Astrocyte (in vitro differentiated cells and primary cell): Measurements from ENCODE around the gene PMS1. TPM values are rescaled to one million over a fixed set of nuclear protein-coding genes. Genes with fewer than 3 reads are reported as not detected.
"Not testable (repeated sequence)": the region's sequence is repeated elsewhere in the genome, so short reads cannot be mapped to it uniquely, and the experiment has no call there.

Experiments
- DNase-seq: peaks from one replicate; pipeline ENCODE4 v3.0.0-alpha.2; 2010; ENCODE audit warnings: low read depth
- FAIRE-seq: peaks from 2 replicates; lab custom pipeline; 2011; peaks lifted over from hg19 to GRCh38; lab: Jason Lieb, UNC
- H2AFZ ChIP-seq: 2 replicates; pipeline ENCODE4 v1.6.0; 2012; ENCODE audit warnings: low read depth, low read length, inconsistent platforms
- H3K27ac ChIP-seq: 2 replicates; pipeline ENCODE4 v1.5.1; 2011; ENCODE audit warnings: low read depth, low read length, inconsistent platforms
- H3K27me3 ChIP-seq: 2 replicates; pipeline ENCODE4 v1.6.0; 2011; ENCODE audit warnings: low read length, inconsistent platforms; ENCODE audit not compliant: insufficient read depth
- H3K36me3 ChIP-seq: 2 replicates; pipeline ENCODE4 v1.5.1; 2011; ENCODE audit warnings: low read length, inconsistent platforms; ENCODE audit not compliant: insufficient read depth
- H3K4me1 ChIP-seq: 2 replicates; pipeline ENCODE4 v1.5.1; 2011; ENCODE audit warnings: low read length, inconsistent platforms; ENCODE audit not compliant: insufficient read depth
- H3K4me2 ChIP-seq: 2 replicates; pipeline ENCODE4 v1.6.0; 2012; ENCODE audit warnings: low read length, inconsistent platforms
- H3K4me3 ChIP-seq: 2 replicates; pipeline ENCODE4 v1.5.1; 2011; ENCODE audit warnings: low read depth, mild to moderate bottlenecking, low read length, inconsistent platforms; ENCODE audit not compliant: insufficient read depth
- H3K79me2 ChIP-seq: 2 replicates; pipeline ENCODE4 v1.6.0; 2012; ENCODE audit warnings: mild to moderate bottlenecking, low read length, inconsistent platforms; ENCODE audit not compliant: insufficient read depth
- H3K9ac ChIP-seq: 2 replicates; pipeline ENCODE4 v1.6.0; 2012; ENCODE audit warnings: mild to moderate bottlenecking, low read length, inconsistent platforms
- H3K9me3 ChIP-seq: 2 replicates; pipeline ENCODE4 v1.5.1; 2012; ENCODE audit warnings: low read depth, mild to moderate bottlenecking, low read length, inconsistent platforms; ENCODE audit not compliant: insufficient read depth
- H4K20me1 ChIP-seq: 2 replicates; pipeline ENCODE4 v1.6.0; 2012; ENCODE audit warnings: low read length, inconsistent platforms; ENCODE audit not compliant: insufficient read depth
- H3K27ac Mint-ChIP-seq: one replicate; pipeline ENCODE4 v1.8.0; 2021; ENCODE audit warnings: mild to moderate bottlenecking, mixed read lengths; ENCODE audit not compliant: unreplicated experiment
- H3K27me3 Mint-ChIP-seq: one replicate; pipeline ENCODE4 v1.8.0; 2021; ENCODE audit warnings: low read depth, mixed read lengths; ENCODE audit not compliant: unreplicated experiment
- H3K36me3 Mint-ChIP-seq: one replicate; pipeline ENCODE4 v1.8.0; 2021; ENCODE audit warnings: low read depth, mixed read lengths; ENCODE audit not compliant: unreplicated experiment
- H3K4me1 Mint-ChIP-seq: one replicate; pipeline ENCODE4 v1.8.0; 2021; ENCODE audit warnings: low read depth, mixed read lengths; ENCODE audit not compliant: unreplicated experiment
- H3K4me3 Mint-ChIP-seq: one replicate; pipeline ENCODE4 v1.8.0; 2021; ENCODE audit warnings: mild to moderate bottlenecking, moderate library complexity, mixed read lengths; ENCODE audit not compliant: unreplicated experiment
- H3K9me3 Mint-ChIP-seq: one replicate; pipeline ENCODE4 v1.8.0; 2021; ENCODE audit warnings: mild to moderate bottlenecking, mixed read lengths; ENCODE audit not compliant: unreplicated experiment
- CTCF ChIP-seq: IDR thresholded peaks from 2 replicates; pipeline ENCODE4 v1.5.1; 2011; ENCODE audit warnings: low read depth, mild to moderate bottlenecking, inconsistent platforms, low read length, moderate library complexity; ENCODE audit not compliant: insufficient read depth
- EZH2 ChIP-seq: IDR thresholded peaks from 2 replicates; pipeline ENCODE4 v1.6.1; 2012; ENCODE audit warnings: mild to moderate bottlenecking, low read length, inconsistent platforms; ENCODE audit not compliant: insufficient read depth
- total RNA-seq: library from RNA; stranded (reverse); gene quantifications from 2 replicates; pipeline ENCODE4 v1.2.1, GENCODE V29; 2021

The PMS1 gene
- total RNA-seq, 1 donor from 2014 or later: 27.5 TPM

DNA sequence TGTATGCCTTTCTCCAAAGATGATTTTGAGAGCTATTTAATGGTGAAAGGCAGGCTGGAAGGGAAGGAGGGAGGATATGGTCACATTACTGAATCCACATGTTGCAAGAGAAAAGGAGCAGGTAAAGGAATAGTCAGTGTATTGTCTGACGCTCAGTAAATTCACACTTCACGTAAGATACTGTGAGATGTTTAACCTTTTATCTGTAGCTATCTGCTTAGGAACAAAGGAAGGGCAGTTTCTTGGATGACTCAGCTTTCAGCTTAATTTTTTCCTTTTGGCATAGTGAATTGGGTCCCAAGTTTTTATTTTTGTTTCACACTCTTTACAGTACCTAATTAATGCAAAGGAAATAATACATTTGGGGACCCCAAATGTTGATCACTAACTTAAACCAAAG lies 96.2 kb downstream of the PMS1 start:
- no peak overlapping the region for H3K27ac Mint-ChIP-seq
- H3K9me3 Mint-ChIP-seq: no peaks in the 10 kb centered on the region
- no peaks in the 10 kb centered on the region for H3K36me3 ChIP-seq
- H3K9ac ChIP-seq: no peak overlapping the region
- H3K4me2 ChIP-seq: no peak overlapping the region
- FAIRE-seq (no peak), DNase-seq (peak; percentile 2)
- no peak overlapping the region for H3K4me3 Mint-ChIP-seq
- H3K36me3 Mint-ChIP-seq: peaks cover 3% of the 10 kb centered on the region
- H3K27ac ChIP-seq: no peak overlapping the region
- peaks cover 6% of the 10 kb centered on the region for H3K4me1 Mint-ChIP-seq
- no peak overlapping the region for H3K4me3 ChIP-seq
- H3K4me1 ChIP-seq: no peaks in the 10 kb centered on the region
- H3K9me3 ChIP-seq: no peaks in the 10 kb centered on the region
- H4K20me1 ChIP-seq: no peaks in the 10 kb centered on the region
- H3K79me2 ChIP-seq: no peaks in the 10 kb centered on the region
- TF ChIP-seq EZH2 (no peak), CTCF (no peak)
- no peaks in the 10 kb centered on the region for H3K27me3 Mint-ChIP-seq
- no peak overlapping the region for H2AFZ ChIP-seq
- no peaks in the 10 kb centered on the region for H3K27me3 ChIP-seq

GRCh38 chr2:189880832-189881492 lies 96.7 kb downstream of the PMS1 start:
- Histone ChIP-seq H3K79me2 (no peaks in the 10 kb centered on the region), H2AFZ (no peak overlapping the region), H3K36me3 (no peaks in the 10 kb centered on the region), H3K4me2 (no peak overlapping the region), H3K9me3 (no peaks in the 10 kb centered on the region), H3K27me3 (no peaks in the 10 kb centered on the region), H3K4me1 (no peaks in the 10 kb centered on the region), H4K20me1 (no peaks in the 10 kb centered on the region), H3K4me3 (no peak overlapping the region), H3K27ac (no peak overlapping the region), H3K9ac (no peak overlapping the region)
- Mint-ChIP-seq H3K4me1 (peaks cover 6% of the 10 kb centered on the region), H3K36me3 (peaks cover 3% of the 10 kb centered on the region), H3K27ac (no peak overlapping the region), H3K27me3 (no peaks in the 10 kb centered on the region), H3K4me3 (no peak overlapping the region), H3K9me3 (no peaks in the 10 kb centered on the region)
- FAIRE-seq (no peak), DNase-seq (no peak)
- TF ChIP-seq EZH2: no peak
- no peak for TF ChIP-seq CTCF

- H3K27me3 Mint-ChIP-seq: no peaks in the 10 kb centered on the region
- Histone ChIP-seq H3K79me2 (no peaks in the 10 kb centered on the region), H3K9ac (no peak overlapping the region), H3K27ac (no peak overlapping the region), H3K4me1 (no peaks in the 10 kb centered on the region), H3K4me2 (no peak overlapping the region), H3K4me3 (no peak overlapping the region), H3K27me3 (no peaks in the 10 kb centered on the region), H4K20me1 (no peaks in the 10 kb centered on the region), H2AFZ (no peak overlapping the region), H3K36me3 (no peaks in the 10 kb centered on the region), H3K9me3 (no peaks in the 10 kb centered on the region)
- H3K36me3 Mint-ChIP-seq: no peaks in the 10 kb centered on the region
- DNase-seq: no peak
- H3K4me3 Mint-ChIP-seq: no peak overlapping the region
- H3K4me1 Mint-ChIP-seq: peaks cover 4% of the 10 kb centered on the region
- TF ChIP-seq CTCF (no peak), EZH2 (no peak)
- no peak for FAIRE-seq
- H3K9me3 Mint-ChIP-seq: peaks cover 2% of the 10 kb centered on the region
- no peak overlapping the region for H3K27ac Mint-ChIP-seq
These were observed 101.1 kb downstream of the PMS1 start for GRCh38 chr2:189885368-189885767.

GRCh38 chr2:189892546-189893294 lies 108.5 kb downstream of the PMS1 start:
- H3K27ac ChIP-seq, H3K27ac Mint-ChIP-seq, H3K79me2 ChIP-seq, H2AFZ ChIP-seq, H3K27me3 ChIP-seq, H3K4me2 ChIP-seq, DNase-seq, H3K9ac ChIP-seq, H3K4me1 Mint-ChIP-seq, H3K9me3 ChIP-seq, H3K9me3 Mint-ChIP-seq, FAIRE-seq, H3K27me3 Mint-ChIP-seq, H3K4me3 ChIP-seq, H4K20me1 ChIP-seq, H3K4me1 ChIP-seq, H3K36me3 Mint-ChIP-seq, H3K36me3 ChIP-seq: not testable (repeated sequence)
- peak overlapping the region; percentile 22 for H3K4me3 Mint-ChIP-seq
